Dermis microvascular lymphatic vessel endothelial cell (primary cell): ENCODE results near the gene LEMD2. TPM values are rescaled to one million over a fixed set of nuclear protein-coding genes. Genes with fewer than 3 reads are reported as not detected.

ENCODE experiments used
- DNase-seq, 2 donors: peaks; one replicate each; pipeline versions ENCODE4 v3.0.0 to v3.0.0-alpha.2; 2010; ENCODE audit warnings: low read depth in 2 of 2
- total RNA-seq: library from RNA; depleted of rRNA; stranded (reverse); fragments of >200 nt; gene quantifications from 2 replicates; pipeline ENCODE4 v1.2.1, GENCODE V29; 2014

The LEMD2 gene
- total RNA-seq, 1 donor from 2014 or later = 24.6 TPM

DNA sequence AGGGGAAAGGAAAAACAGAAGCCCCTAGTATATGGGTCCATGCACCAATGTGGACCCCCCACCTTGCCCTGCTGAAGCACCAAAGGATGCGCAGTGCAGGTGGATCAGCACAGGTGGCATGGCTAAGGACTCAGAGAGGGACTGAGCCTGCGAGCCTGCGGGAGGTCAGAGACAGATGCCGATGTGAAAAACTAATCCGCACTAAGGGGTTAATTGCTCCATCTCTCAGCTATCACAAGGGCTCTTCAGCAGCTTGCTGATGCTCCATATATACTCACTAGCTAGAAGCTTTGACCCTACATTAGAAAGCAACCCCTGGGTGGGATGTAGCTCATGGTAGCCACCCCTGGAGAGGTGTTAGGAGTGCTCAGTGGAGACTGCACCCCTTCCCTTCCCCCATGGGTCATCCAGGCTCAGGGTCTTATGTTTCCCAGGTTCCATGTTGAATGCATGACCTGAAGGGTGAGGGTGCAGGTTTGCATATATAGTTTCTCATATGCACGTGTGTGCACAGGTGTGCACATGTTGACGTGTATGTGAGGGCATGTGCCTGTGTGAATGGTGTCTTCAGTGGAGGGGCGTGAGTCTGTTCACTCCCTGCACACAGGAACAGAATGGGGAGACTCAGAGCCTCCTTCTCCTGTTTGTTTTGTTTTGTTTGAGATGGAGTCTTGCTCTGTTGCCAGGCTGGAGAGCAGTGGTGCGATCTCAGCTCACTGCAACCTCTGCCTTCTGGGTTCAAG lies 28.9 kb downstream of the LEMD2 start:
- DNase-seq = no peak

GRCh38 chr6:33758815-33759216 lies 30.1 kb downstream of the LEMD2 start:
- no peak for DNase-seq

DNA sequence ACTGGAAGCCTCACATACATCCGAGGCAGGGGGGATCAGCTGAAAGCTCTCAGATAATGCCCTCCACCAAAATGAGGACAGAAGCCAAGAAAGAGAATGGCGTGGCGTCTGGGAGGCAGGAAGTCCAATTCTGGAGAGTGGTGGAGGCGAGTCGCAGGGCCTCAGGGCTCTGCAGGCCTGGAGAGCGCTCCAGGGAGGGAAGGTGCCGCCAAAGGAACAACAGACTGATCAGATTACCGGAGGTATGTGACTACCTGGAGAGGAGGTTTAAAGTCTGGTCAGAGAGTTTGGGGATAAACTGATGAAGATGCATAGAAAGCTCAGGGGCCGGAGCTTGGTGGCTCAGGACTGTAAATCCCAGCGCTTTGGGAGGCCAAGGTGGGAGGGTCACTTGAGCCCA lies 31.0 kb downstream of the LEMD2 start:
- DNase-seq = no peak

- DNase-seq = no peak
Measured at GRCh38 chr6:33757113-33757512, 31.8 kb downstream of the LEMD2 start.

DNA sequence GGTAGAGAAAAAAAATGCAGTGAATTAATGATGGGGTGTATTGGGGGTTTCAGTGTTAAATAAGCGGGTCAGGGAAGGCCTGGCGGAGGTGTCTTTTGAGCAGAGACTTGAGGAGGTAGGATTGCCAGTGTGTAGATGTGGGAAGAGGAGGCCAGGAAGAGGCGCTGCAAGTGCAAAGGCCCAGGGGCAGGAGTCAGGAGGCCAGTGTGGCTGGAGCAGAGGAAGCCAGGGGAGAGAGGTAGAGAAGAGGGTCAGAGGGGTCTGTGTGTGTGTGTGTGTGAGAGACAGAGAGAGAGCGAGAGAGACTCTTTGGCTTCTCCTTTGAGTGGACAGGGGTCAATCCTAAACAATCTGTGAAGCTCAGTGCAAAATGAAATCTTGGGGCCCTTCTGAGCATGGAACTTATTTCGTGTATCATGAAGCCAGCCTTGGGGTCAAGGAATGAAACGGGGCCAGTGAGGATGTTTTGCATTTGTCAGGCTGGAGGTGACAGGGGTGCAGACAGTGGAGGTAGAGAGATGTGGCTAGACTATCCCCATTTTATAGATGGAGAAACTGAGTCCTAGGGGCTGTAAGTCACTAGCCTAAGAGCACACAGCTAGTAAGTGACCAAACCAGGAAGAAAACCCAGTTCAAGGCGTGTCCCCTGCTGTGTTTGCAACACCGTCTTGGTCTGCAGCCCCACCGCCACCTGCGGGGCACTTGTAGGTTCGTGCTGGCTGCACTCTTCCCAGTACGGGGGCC lies 32.5 kb downstream of the LEMD2 start:
- no peak for DNase-seq

DNA sequence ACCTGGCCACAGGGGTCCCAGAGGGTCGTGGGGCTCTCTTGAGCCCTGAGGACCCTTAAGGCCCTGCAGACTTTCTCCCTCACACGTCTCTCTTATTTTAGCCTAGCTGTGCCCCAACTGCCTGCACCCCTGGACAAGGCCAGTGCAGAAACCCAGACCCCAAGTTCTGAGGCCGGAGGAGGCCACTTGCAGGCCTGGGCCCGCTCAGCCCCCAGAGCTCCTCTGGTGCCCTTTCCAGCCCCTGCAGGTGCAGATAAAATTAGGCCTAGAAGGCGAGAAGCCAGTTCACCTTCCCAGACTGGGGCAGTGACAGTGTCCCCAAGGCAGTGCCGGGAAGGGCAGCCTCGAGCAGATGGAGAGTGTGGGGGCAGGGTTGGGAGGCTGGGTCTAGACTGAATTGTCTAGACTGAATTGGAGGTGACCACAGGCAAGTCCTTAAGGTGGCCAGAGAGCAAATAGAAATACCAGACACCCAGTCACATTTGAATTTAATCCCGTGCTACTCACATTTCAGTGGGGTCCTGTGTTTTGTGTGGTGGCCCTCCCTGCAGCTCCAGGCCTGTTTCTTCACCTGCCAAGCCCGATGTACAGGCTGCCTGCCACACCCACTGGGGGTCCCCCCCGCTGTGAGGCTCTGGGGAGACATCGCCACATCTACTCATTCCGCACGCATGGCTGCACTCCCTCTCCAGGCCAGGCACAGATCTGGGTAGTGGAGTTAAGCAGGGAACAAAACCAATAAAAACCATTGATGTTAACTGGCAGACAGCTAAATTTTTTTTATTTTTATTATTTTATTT lies 33.7 kb downstream of the LEMD2 start:
- DNase-seq = no peak

- no peak for DNase-seq
Measured at GRCh38 chr6:33754222-33754621, 34.7 kb downstream of the LEMD2 start.

DNA sequence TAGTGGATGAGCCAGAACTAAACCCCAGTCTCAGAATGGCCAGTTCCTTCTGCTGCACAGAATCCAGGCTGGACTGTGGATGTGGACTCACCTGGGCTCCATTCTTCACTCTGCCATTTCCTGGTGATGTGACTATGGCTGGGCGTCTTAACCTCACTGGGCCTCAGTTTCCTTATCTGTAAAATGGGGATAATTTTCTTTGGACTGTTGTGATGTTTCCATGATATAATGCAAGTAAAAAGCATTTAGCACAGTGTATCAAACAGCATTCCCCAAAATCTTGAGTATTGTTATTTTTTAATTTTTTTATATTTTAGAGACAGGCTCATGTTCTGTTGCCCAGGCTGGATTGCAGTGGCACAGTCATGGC lies 36.3 kb downstream of the LEMD2 start:
- DNase-seq = no peak

DNA sequence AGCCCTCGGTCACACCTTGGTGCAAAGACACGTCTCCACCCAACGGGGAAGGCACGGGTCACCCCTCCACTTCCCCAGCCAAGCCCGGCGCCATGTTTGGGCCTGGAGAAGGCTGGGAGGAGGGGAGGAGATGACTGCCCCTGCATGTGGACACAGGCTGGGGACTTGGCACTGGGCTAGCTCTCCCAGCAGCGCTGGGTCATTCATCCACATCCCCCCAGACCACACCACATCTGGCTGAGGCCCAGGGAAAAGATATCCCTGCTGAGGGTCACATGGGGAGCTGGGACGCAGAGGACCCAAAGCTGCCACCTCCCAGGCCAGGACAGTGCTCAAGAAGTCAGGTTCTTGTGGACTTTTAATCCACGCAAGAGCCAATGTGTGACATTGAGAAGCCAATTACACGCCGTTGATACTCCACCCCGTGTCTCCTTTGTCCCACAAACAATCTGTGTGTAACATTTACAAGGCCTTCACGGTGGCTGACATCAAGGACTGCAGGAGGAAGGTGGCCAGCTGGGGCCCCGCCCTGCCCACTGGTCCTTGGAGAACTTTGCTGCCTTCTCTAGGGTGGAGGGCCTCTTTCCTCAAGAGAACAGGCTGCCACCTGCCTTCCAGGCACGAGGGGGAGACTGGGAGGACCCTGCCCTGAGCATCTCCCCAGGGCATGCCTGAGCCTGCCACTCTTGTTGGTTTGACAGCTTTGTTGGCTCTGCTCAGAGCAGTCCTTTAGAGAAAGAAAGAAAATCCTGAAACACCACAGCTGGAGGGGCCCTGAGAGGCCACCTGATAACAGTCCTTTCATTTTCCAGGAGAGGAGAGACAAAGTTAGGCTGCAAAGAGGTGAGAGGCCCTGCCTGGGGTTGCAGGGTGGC lies 36.9 kb downstream of the LEMD2 start:
- no peak for DNase-seq

GRCh38 chr6:33750244-33750991 lies 38.5 kb downstream of the LEMD2 start:
- no peak for DNase-seq

DNA sequence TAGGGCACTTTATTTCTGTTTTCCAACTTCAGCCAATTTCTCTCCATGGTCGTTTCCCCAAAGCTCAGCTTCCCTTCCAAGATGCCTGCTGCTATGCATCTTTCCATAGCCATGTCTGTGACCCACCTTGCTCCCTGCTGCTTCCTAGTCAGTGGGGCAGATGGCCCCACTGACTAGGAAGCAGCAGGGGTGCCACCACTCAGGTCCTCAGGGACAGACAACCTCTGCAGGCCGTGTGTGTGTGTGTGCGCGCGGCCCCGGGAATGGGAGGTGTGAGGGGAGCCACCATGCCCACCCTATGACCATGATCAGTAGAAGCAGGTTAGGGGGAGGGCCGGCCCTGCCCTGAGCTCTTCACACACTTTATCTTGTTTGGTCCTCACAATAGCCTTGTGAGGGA lies 39.5 kb downstream of the LEMD2 start:
- no peak for DNase-seq

DNA sequence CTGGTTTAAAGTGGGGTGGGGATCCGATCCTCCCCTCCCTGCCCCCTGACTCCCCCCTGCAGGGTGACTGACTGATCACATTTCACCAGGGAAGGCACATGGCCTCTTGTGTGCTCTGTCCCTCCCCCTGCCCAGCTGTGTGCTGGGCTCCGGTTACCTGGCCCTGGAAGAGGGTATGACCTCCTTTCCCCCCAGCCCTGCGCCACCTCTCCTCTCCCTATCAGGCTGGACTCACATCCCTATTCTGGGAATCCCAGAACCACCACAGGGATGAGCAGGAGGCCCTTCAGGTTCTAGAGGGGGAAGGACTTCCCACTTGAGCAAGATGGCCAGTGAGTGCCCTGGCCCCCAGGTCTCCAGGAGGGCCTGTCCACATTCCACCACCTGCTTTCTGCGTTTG lies 40.1 kb downstream of the LEMD2 start:
- DNase-seq = no peak

DNA sequence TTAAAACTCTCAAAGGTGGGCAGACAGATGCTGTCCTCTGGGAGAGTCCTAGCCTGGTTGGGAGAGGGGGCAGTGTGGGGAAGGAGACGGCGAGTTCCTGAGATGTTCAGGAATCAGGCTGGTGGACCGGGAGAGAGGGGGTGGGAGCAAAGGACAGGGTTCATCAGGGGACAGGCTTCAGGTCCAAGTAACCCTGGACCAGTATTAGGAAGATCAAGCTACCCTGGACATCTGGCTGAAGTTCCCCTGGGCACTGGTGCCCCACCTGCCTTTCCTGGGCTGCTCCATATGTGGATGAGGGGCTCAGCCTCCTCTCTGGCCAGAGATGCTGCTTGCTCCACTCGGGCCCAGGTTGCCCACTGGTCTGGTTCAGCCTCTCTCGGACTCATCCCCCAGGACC lies 41.1 kb downstream of the LEMD2 start:
- DNase-seq = no peak

DNA sequence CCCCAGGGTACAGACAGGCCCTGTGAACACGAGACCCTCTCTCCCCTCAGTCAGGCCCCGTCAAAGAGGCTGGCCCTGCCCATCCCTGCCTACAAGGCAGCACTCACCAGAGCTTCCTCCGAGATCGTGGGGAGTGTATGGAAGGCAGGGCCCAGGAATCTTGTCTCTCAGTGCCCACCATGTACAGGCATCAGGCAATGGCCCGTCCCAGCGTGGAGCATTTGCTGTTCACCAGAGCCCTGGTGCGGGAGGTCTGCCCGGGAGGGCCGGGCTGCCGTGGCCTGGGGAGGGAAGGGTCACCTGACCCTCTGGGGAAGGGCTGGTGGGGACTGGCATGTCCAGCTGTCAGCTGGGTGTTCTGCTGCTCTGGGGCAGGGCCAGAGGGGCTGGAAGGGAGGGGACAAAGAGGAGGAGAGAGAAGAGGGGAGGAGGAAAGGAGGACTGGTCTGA lies 42.3 kb downstream of the LEMD2 start, which contains the start of gene IP6K3:
TSS of gene IP6K3 (minus strand) at position 255 of the 450 bp plus-strand sequence. CDS start 11,429 bp downstream, outside the sequence.
- DNase-seq = no peak

DNA sequence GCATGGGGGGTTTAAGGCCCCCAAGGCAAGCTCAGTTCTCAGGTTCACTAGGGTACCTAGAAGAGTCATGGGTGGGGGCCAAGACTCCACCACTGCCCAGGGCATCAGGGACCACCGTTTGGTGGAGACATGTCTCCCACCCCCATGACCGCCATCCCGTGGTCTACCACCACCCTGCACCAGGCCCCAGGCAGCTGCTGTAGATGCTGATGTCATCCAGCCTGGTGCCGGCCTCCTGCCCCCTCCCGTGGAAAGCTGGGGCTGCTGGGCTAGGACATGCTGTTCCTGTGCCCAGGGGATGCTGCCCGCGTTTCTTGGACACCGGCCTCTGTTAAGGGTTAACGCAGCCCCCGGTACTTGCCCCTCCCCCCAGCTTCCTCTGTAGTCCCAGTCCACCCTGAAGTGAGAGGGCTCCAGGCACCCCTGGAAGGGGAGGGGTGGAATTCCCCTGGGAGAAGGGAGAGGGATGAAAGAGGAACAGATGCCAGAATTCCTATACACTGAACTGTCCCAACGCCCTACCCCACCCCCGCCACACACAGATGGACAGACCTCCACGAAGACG lies 42.8 kb downstream of the LEMD2 start:
- DNase-seq = no peak

- no peak for DNase-seq
Measured at GRCh38 chr6:33745548-33745947, 43.4 kb downstream of the LEMD2 start.

GRCh38 chr6:33744895-33745546 lies 43.9 kb downstream of the LEMD2 start:
- DNase-seq = no peak

- DNase-seq = peak; percentile 39 to 68
Measured at GRCh38 chr6:33744001-33744848, 44.7 kb downstream of the LEMD2 start.

DNA sequence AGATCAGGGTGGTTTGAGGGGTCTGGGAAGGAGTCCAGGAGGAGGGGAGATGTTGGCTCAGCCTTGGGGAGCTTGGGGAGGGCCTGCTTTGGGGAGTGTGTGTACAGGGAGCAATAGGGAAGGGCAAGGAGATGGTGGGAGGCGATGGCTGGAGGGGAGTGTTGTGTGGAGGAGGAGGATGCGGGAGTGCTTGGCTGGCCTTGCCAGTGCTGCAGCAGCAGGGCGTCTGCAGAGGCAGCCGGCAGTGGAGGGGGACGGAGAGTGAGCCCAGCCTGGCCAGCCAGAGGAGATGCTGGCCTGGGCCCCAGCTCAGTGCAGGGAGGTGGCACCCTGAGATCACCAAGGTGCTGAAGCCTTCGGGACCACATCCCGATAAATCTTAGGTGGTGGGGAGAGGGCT lies 46.1 kb downstream of the LEMD2 start:
- DNase-seq = no peak
